GM18520 (cell line): Measurements from ENCODE around the gene RAD23A.
"Not testable (repeated sequence)": the region's sequence is repeated elsewhere in the genome, so short reads cannot be mapped to it uniquely, and the experiment has no call there.

Experiments
- ATAC-seq: cut with Tn5 transposase; IDR thresholded peaks from one replicate; pipeline ENCODE4 v1.9.1; 2021; ENCODE audit not compliant: unreplicated experiment

RAD23A gene

GRCh38 chr19:12937927-12938778 lies 7.5 kb upstream of the RAD23A start, which contains the start of gene CALR:
Gene CALR (plus strand): TSS chr19:12938609. CDS start chr19:12938680, 71 bp downstream.
- peak; percentile 80 for ATAC-seq

- ATAC-seq = no peak
These were observed 6.7 kb upstream of the RAD23A start for GRCh38 chr19:12938779-12939601.

- no peak for ATAC-seq
These were observed 5.7 kb upstream of the RAD23A start for GRCh38 chr19:12939975-12940423.

- ATAC-seq = no peak
These were observed 4.8 kb upstream of the RAD23A start for GRCh38 chr19:12940897-12941296.

DNA sequence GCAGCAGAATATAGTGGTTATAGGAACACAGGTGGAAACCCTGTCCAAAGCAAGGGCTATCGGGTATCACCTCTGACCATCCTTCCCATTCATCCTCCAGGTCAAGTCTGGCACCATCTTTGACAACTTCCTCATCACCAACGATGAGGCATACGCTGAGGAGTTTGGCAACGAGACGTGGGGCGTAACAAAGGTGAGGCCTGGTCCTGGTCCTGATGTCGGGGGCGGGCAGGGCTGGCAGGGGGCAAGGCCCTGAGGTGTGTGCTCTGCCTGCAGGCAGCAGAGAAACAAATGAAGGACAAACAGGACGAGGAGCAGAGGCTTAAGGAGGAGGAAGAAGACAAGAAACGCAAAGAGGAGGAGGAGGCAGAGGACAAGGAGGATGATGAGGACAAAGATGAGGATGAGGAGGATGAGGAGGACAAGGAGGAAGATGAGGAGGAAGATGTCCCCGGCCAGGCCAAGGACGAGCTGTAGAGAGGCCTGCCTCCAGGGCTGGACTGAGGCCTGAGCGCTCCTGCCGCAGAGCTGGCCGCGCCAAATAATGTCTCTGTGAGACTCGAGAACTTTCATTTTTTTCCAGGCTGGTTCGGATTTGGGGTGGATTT lies 2.1 kb upstream of the RAD23A start:
- no peak for ATAC-seq

- no peak for ATAC-seq
These were observed 1.5 kb upstream of the RAD23A start for GRCh38 chr19:12944104-12944674.

- peak; percentile 7 for ATAC-seq
These were observed 545 bp downstream of the RAD23A start for GRCh38 chr19:12946092-12946721.

DNA sequence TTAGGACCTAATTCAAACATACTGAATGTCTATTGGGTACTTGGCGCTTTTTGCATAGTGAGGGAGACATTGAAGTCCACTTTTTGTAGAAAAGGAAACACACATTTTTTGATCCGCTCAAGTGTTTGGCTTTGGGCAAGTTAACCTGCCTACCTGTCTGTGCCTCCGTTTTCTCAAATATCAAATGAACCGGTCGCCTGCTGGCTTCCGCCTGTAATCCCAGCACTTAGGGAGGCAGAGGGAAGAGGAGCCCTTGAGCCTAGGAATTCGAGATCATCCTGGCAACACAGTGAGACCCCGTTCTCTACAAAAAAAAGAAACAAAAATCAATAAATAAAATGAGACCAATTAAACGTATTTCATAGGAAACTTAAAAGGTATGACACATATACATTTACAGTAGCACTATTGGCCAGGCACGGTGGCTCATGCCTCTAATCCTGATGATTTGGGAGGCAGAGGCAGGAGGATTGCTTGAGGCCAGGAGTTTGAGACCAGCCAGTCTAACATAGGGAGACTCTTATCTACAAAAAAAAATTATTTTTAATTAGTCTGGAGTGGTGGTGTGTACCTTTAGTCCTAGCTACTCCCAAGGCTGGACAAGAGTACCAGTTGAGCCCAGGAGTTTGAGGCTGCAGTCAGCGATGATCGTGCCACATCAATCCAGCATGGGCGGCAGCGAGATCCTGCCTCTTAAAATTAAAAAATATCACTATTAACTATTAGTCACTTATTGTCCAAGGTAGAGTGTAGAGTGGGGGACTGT lies 1.3 kb downstream of the RAD23A start:
- no peak for ATAC-seq

GRCh38 chr19:12947702-12948611 lies 2.3 kb downstream of the RAD23A start:
- no peak for ATAC-seq

GRCh38 chr19:12948612-12949362 lies 3.1 kb downstream of the RAD23A start:
- ATAC-seq = no peak

GRCh38 chr19:12949363-12950283 lies 4.0 kb downstream of the RAD23A start:
- ATAC-seq = no peak

DNA sequence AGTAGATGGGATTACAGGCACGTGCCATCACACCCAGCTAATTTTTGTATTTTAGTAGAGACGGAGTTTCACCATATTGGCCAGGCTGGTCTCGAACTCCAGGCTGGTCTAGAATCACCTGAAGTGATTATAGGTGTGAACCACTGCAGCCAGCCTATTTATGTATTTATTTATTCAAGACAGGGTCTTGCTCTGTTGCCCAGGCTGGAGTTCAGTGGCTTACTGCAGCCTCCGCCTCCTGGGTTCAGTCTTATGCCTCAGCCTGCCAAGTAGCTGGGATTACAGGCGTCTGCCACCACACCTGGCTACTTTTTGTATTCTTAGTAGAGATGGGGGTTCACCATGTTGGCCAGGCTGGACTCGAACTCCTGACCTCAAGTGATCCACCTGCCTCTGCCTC lies 6.4 kb downstream of the RAD23A start:
- not testable (repeated sequence) for ATAC-seq

DNA sequence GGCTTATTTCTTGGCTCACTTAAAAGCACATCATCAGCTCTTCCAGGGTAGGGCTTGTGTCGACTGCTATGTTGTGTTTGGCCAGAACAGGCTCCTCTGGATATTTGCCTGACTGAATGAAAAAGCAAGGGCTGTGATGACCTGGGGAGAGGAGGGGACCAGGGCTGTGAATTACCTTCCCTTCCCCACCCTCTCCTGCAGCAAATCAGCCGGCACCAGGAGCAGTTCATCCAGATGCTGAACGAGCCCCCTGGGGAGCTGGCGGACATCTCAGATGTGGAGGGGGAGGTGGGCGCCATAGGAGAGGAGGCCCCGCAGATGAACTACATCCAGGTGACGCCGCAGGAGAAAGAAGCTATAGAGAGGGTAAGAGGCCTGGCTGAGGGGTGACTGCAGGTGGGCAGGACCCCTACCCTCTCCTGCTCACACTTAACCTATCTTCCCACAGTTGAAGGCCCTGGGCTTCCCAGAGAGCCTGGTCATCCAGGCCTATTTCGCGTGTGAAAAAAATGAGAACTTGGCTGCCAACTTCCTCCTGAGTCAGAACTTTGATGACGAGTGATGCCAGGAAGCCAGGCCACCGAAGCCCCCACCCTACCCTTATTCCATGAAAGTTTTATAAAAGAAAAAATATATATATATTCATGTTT lies 7.0 kb downstream of the RAD23A start:
- ATAC-seq = no peak

GRCh38 chr19:12953138-12953798 lies 7.6 kb downstream of the RAD23A start:
- ATAC-seq = no peak

DNA sequence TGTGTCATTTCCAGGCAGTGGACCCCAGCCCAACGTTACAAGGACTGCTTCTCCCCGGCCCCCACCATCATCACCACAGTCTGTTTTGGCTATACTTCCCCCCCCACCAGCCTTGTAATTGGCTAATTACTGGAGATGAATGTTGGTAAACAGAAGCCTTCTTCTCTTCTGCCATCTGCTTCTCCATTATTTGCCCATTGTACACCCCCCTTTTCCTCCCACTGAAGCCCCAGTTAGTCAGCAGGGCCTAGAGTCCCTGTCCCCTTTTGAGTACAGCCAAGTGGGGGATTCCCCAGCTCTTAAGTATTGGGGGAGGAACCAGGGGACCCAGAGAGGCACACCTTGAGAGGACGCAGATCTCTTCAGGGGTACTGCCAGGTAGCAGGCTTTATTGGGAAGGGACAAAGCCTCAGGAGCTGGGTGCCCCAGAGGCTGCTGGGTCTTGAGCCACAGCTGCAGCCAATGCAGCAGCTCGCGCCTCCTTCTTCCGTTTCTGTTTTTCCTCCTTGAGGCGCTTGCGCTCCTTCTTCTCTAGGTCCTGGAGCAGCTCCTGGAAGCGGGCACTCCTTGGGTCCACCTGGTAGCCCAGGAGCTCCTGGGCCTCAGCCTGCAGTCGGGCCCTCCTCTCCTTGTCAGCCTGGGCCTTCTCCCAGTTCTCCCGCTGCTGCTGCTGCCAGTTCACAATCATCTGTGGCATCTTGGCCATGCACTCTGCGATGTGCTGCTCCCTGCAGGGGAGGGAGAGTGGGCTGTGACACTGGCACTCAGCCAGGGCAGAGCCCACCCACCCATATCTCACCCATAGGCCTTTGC lies 8.3 kb downstream of the RAD23A start:
- no peak for ATAC-seq
